A673 (cell line): ENCODE measurements around the gene TCF15.

ENCODE experiments used
- EZH2 ChIP-seq: fragments of 200-600 bp; sonication (generic); IDR thresholded peaks from 2 replicates; pipeline ENCODE4 v1.6.1; 2017; ENCODE audit warnings: borderline replicate concordance, low read depth, mild to moderate bottlenecking, mixed read lengths, antibody characterized with exemption, low read length; ENCODE audit not compliant: poor library complexity, severe bottlenecking
- TF ChIP-seq, protein P1 (sequence below): fragments of 300-800, 200-600 bp; sonication (generic); conservative IDR thresholded peaks from 2 replicates; pipeline ENCODE4 v1.5.1; 2017; ENCODE audit warnings: low read depth, mild to moderate bottlenecking, antibody characterized with exemption, low read length, moderate library complexity, mixed read lengths

DNA sequence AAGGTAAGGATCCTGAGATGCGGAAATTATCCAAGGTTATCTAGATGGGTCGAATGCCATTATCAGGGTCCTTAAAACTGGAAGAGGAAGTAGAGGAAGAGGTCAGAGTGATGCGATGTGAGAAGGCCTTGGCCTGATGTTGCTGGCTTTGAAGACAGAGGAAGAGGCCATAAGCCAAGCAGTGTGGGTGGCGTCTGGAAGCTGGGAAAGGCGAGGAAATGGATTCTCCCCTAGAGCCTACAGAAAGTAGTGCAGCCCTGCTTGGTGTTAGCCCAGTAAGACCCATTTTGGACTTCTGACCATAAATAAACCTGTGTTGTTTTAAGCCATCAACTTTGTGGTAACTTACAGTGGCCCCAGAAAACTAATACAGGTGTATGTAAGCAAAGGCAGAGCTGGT is 40.8 kb upstream of the TCF15 start:
- TF ChIP-seq, protein P1, sequence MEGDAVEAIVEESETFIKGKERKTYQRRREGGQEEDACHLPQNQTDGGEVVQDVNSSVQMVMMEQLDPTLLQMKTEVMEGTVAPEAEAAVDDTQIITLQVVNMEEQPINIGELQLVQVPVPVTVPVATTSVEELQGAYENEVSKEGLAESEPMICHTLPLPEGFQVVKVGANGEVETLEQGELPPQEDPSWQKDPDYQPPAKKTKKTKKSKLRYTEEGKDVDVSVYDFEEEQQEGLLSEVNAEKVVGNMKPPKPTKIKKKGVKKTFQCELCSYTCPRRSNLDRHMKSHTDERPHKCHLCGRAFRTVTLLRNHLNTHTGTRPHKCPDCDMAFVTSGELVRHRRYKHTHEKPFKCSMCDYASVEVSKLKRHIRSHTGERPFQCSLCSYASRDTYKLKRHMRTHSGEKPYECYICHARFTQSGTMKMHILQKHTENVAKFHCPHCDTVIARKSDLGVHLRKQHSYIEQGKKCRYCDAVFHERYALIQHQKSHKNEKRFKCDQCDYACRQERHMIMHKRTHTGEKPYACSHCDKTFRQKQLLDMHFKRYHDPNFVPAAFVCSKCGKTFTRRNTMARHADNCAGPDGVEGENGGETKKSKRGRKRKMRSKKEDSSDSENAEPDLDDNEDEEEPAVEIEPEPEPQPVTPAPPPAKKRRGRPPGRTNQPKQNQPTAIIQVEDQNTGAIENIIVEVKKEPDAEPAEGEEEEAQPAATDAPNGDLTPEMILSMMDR: no peak
- no peak for TF ChIP-seq EZH2
